Measurements from ENCODE around the gene RTN4.

Gene RTN4

DNA sequence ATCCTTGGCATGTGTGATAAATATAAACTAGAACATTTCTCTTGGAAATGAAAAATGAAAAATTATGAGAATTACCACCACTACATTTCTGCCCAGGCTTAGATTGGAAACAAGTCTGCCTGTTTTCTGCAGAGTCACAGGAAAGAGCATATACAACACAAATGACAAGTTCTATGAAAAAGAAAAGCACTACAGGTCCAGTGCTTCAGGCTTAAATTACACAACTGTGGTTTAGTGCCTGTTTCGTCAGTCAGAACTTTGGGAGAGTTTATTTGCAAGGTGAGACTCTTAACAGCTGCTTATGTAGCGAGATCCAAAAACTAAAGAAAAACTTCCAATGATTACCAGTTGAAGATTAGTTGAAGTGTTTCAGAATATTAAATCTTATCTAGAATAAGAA lies 68.9 kb downstream of the RTN4 start:
- Histone ChIP-seq H3K9me3 (ENCODE audit: insufficient read depth, low read length, severe bottlenecking) (no peaks in the 10 kb centered on the region), H4K20me1 (ENCODE audit: insufficient read depth, low read length) (peaks cover 38% of the 10 kb centered on the region; the same call in 1 of the 2 replicates), H3K27ac (ENCODE audit: low read length) (no peak overlapping the region)

DNA sequence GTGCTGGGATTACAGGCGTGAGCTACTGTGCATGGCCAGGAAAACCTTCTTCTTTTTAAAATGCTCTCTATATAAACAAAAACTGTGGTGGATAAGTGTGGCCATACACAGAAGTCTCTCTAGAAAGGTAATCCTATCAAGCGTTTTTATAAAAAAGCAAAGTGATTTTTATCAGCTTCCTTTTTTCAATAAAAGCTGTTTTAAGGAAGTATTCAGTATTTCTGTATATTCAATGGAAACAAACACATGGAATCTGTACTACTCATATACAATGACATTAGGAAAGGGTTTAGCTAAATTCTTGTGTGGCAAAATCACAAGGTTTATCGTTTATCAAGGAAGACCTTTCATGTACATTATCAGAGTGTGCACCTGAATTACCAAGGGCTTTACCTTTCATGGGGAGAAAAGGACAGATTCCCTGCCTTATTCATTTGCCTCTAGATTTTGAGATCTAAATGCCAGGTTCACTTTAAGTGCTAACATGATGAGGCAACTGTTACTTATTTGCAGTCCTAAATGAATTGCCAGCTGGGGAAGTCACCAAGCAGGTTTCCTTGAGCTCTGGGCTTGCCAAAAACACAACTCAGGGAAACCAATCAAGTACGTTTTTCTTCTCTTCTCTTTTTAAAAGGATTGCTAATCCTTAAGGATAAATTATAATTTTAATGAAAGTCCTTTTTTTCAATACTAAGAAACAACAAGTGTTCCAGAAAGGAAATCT lies 70.8 kb downstream of the RTN4 start:
- peaks cover 80% of the 10 kb centered on the region for H3K79me2 ChIP-seq (ENCODE audit: insufficient read depth, low read length)
- H3K9ac ChIP-seq (ENCODE audit: low read depth, low read length), result no peak overlapping the region
- H4K20me1 ChIP-seq (ENCODE audit: insufficient read depth, low read length), result peaks cover 39% of the 10 kb centered on the region; the same call in 1 of the 2 replicates
- H3K36me3 ChIP-seq (ENCODE audit: insufficient read depth, low read length), result peaks cover 84% of the 10 kb centered on the region
- H2AFZ ChIP-seq (ENCODE audit: low read depth, low read length), result no peak overlapping the region
- TF ChIP-seq EZH2 (IDR thresholded peaks at IDR 0.05; ENCODE audit: borderline replicate concordance, low read depth, low read length, severe bottlenecking) (no peak), CTCF (IDR thresholded peaks at IDR 0.05; ENCODE audit: borderline replicate concordance, extremely low read depth, low read length, poor library complexity, severe bottlenecking) (no peak)
- no peaks in the 10 kb centered on the region for H3K27me3 ChIP-seq (ENCODE audit: insufficient read depth, low read length, poor library complexity)
- no peak overlapping the region for H3K4me2 ChIP-seq (ENCODE audit: insufficient read depth, low read length)
- no peak for DNase-seq
- no peaks in the 10 kb centered on the region for H3K9me3 ChIP-seq (ENCODE audit: insufficient read depth, low read length, severe bottlenecking)
- H3K27ac ChIP-seq (ENCODE audit: low read length), result no peak overlapping the region
- no peak overlapping the region for H3K4me3 ChIP-seq (ENCODE audit: low read depth in 1 of 2, low read length in 2 of 2)
- no peaks in the 10 kb centered on the region for H3K4me1 ChIP-seq (ENCODE audit: insufficient read depth, low read length)
- ATAC-seq (ENCODE audit: insufficient read depth, low read depth), result no peak

More for the DNA sequence above, 68.9 kb downstream of the RTN4 start:
- Histone ChIP-seq H3K4me2 (ENCODE audit: insufficient read depth, low read length) (no peak overlapping the region), H3K4me3 (ENCODE audit: low read depth in 1 of 2, low read length in 2 of 2) (no peak overlapping the region), H3K79me2 (ENCODE audit: insufficient read depth, low read length) (peaks cover 86% of the 10 kb centered on the region), H2AFZ (ENCODE audit: low read depth, low read length) (no peak overlapping the region), H3K27me3 (ENCODE audit: insufficient read depth, low read length, poor library complexity) (no peaks in the 10 kb centered on the region), H3K9ac (ENCODE audit: low read depth, low read length) (no peak overlapping the region), H3K4me1 (ENCODE audit: insufficient read depth, low read length) (no peaks in the 10 kb centered on the region), H3K36me3 (ENCODE audit: insufficient read depth, low read length) (peaks cover 85% of the 10 kb centered on the region)
- TF ChIP-seq EZH2 (IDR thresholded peaks at IDR 0.05; ENCODE audit: borderline replicate concordance, low read depth, low read length, severe bottlenecking), result no peak
- TF ChIP-seq CTCF (IDR thresholded peaks at IDR 0.05; ENCODE audit: borderline replicate concordance, extremely low read depth, low read length, poor library complexity, severe bottlenecking), result no peak
- ATAC-seq (ENCODE audit: insufficient read depth, low read depth) (no peak), DNase-seq (no peak)

- Histone ChIP-seq H3K9ac (ENCODE audit: low read depth, low read length) (no peak overlapping the region), H3K27ac (ENCODE audit: low read length) (no peak overlapping the region), H3K36me3 (ENCODE audit: insufficient read depth, low read length) (peaks cover 85% of the 10 kb centered on the region), H2AFZ (ENCODE audit: low read depth, low read length) (no peak overlapping the region), H3K4me2 (ENCODE audit: insufficient read depth, low read length) (no peak overlapping the region), H3K9me3 (ENCODE audit: insufficient read depth, low read length, severe bottlenecking) (no peaks in the 10 kb centered on the region), H4K20me1 (ENCODE audit: insufficient read depth, low read length) (peaks cover 29% of the 10 kb centered on the region; the same call in 1 of the 2 replicates), H3K4me1 (ENCODE audit: insufficient read depth, low read length) (no peaks in the 10 kb centered on the region), H3K27me3 (ENCODE audit: insufficient read depth, low read length, poor library complexity) (no peaks in the 10 kb centered on the region), H3K79me2 (ENCODE audit: insufficient read depth, low read length) (peaks cover 61% of the 10 kb centered on the region), H3K4me3 (ENCODE audit: low read depth in 1 of 2, low read length in 2 of 2) (no peak overlapping the region)
- no peak for TF ChIP-seq EZH2 (IDR thresholded peaks at IDR 0.05; ENCODE audit: borderline replicate concordance, low read depth, low read length, severe bottlenecking)
- TF ChIP-seq CTCF (IDR thresholded peaks at IDR 0.05; ENCODE audit: borderline replicate concordance, extremely low read depth, low read length, poor library complexity, severe bottlenecking), result no peak
- ATAC-seq (ENCODE audit: insufficient read depth, low read depth), result no peak
- no peak for DNase-seq
Observed at GRCh38 chr2:54977149-54977548, 73.1 kb downstream of the RTN4 start.
